Psoas muscle (tissue), 8 donors: Measurements from ENCODE around the gene DCAF4L1. TPM values are rescaled to one million over a fixed set of nuclear protein-coding genes. Genes with fewer than 3 reads are reported as not detected.

Experiments used
- ATAC-seq, 4 donors: fragments of 200-7000 bp; cut with Tn5 transposase; one replicate each; pipeline ENCODE4 v1.9.1; 2020; ENCODE audit warnings: moderate library complexity in 3 of 4, mild to moderate bottlenecking in 2 of 4
- DNase-seq, 2 donors: peaks; one replicate each; pipeline ENCODE4 v3.0.0-alpha.2; 2020
- H3K27ac ChIP-seq: fragments of 200-600 bp; one replicate; pipeline ENCODE4 v1.8.0; 2022
- H3K27me3 ChIP-seq, 3 donors: fragments of 200-600 bp in 1 of 3; one replicate each; pipeline versions ENCODE4 v1.6.1 to v1.8.0; 2013 to 2022; ENCODE audit warnings: low read length in 2 of 3, mild to moderate bottlenecking in 2 of 3, moderate library complexity in 1 of 3; ENCODE audit not compliant: insufficient read depth in 3 of 3
- H3K36me3 ChIP-seq, 2 donors: fragments of 200-600 bp in 1 of 2; one replicate each; pipeline versions ENCODE4 v1.6.1 to v1.8.0; 2013 to 2022; ENCODE audit warnings: low read depth in 1 of 2, mild to moderate bottlenecking in 1 of 2, moderate library complexity in 1 of 2; ENCODE audit not compliant: insufficient read depth in 1 of 2
- H3K4me1 ChIP-seq: fragments of 200-600 bp; one replicate; pipeline ENCODE4 v1.8.0; 2022
- H3K4me3 ChIP-seq: fragments of 200-600 bp; one replicate; pipeline ENCODE4 v1.8.0; 2022; ENCODE audit warnings: mild to moderate bottlenecking
- H3K9me3 ChIP-seq: fragments of 200-600 bp; one replicate; pipeline ENCODE4 v1.8.0; 2022
- CTCF ChIP-seq: fragments of 200-600 bp; IDR thresholded peaks from one replicate; pipeline ENCODE4 v1.8.0; 2022; ENCODE audit warnings: antibody characterized with exemption
- WGBS, 3 donors: extraction: QIAGEN DNeasy Blood & Tissue Kit; methylation state at CpG; one replicate each; pipeline versions ENCODE4 v1.1.6 to v1.1.7; 2013; 5-methylcytosine and 5-hydroxymethylcytosine counted together
- intact Hi-C, 2 donors: fragments of 100-400 bp; cut with DNase I; formaldehyde crosslinking; loops; one replicate each; pipeline versions ENCODE4 v1.11.0 to v1.14.2; 2022
- long read RNA-seq, 2 donors: library from polyadenylated mRNA; unstranded; transcript quantifications; one replicate each; pipeline ENCODE4 v2.0.0, GENCODE V29; 2021
- polyA plus RNA-seq, 3 donors: library from polyadenylated mRNA; stranded (reverse); fragments of 200-250 nt; gene quantifications; one replicate each; pipeline ENCODE4 v1.2.3, GENCODE V29; 2013
- total RNA-seq, 4 donors: library from RNA; stranded (reverse); fragmentation: NEBNext Ultra II Directional in 2 of 4; extraction: Animal tissue kit (Norgen Biotek cat#: 25700) in 2 of 4; gene quantifications; one replicate each; pipeline versions ENCODE4 v1.2.1 to v1.2.4, GENCODE V29; 2021 to 2023
- donor health status: healthy with polysubstance abuse.
- donor health status: DM: no; HTN: no; CAD: no; lungs with moderate emphysema.
- donor health status: Bipolar disorder and iron deficiency.
- donor health status: healthy.
- donor health status: DM: yes; HTN: yes; CAD: no.
- donor health status: DM: no; HTN: no; CAD: no.
- donor health status: DM: no; HTN: no; CAD: no.
- donor health status: DM: yes; HTN: yes; CAD: no.

The DCAF4L1 gene
- total RNA-seq (under 1 TPM; 0.19 to 0.75 (median 0.24) TPM), polyA plus RNA-seq (1 to 10 TPM in 1 of 3 donors, under 1 TPM in 2; 0.04 to 1.1 (median 0.39) TPM)
- long read RNA-seq, donor 1 = 0 reads
- long read RNA-seq, donor 2 = 0 reads

- intact Hi-C loops = no loop called here
- H3K36me3 ChIP-seq = no peaks in the 10 kb centered on the region
- no peaks in the 10 kb centered on the region for H3K4me1 ChIP-seq
- ATAC-seq (no peak), DNase-seq (no peak)
- H3K27me3 ChIP-seq = no peaks in the 10 kb centered on the region
- TF ChIP-seq CTCF = no peak
- H3K4me3 ChIP-seq = no peak within 1 kb of the TSS
- H3K9me3 ChIP-seq = no peaks in the 10 kb centered on the region
- no peak within 1 kb of the TSS for H3K27ac ChIP-seq
- WGBS, 3 donors = 81 to 90% (median 83%) methylated on average over 12 of the region's 12 CpGs
Measured at GRCh38 chr4:41981456-41981855, at the start of gene DCAF4L1. TSS of gene DCAF4L1 (plus strand) at chr4:41981756. CDS start at chr4:41981793, 37 bp downstream.

GRCh38 chr4:41932988-41933387, 48.6 kb upstream of the DCAF4L1 start:
- H3K27ac ChIP-seq = no peak overlapping the region
- H3K4me1 ChIP-seq = peaks cover 22% of the 10 kb centered on the region
- DNase-seq (no peak), ATAC-seq (no peak)
- TF ChIP-seq CTCF = no peak
- H3K27me3 ChIP-seq = no peaks in the 10 kb centered on the region
- intact Hi-C loops = no loop called here
- WGBS, 3 donors = 73 to 80% (median 74%) methylated on average over 3 of the region's 3 CpGs
- H3K9me3 ChIP-seq = no peaks in the 10 kb centered on the region
- no peaks in the 10 kb centered on the region for H3K36me3 ChIP-seq
- H3K4me3 ChIP-seq = no peak overlapping the region

- peaks cover 0 to 8% of the 10 kb centered on the region in 2 donors for H3K36me3 ChIP-seq
- no peak for ATAC-seq
- DNase-seq = no peak
- H3K4me1 ChIP-seq = peaks cover 32% of the 10 kb centered on the region
- no peak for TF ChIP-seq CTCF
- H3K27ac ChIP-seq = no peak overlapping the region
- no peaks in the 10 kb centered on the region for H3K9me3 ChIP-seq
- intact Hi-C loops = loop anchor here in 1 of 2 donors (2.0 kb wide), 1 partner anchor 57 kb away; the partner anchor contains the start of gene SLC30A9
- WGBS, 3 donors = 94 to 97% (median 95%) methylated on average over 10 of the region's 10 CpGs
- H3K27me3 ChIP-seq = no peaks in the 10 kb centered on the region
- H3K4me3 ChIP-seq = no peak overlapping the region
Measured at GRCh38 chr4:41933997-41934503, 47.5 kb upstream of the DCAF4L1 start.

- ATAC-seq = peak in 3 of 4 donors; percentile 1 to 9 (median 6)
- Histone ChIP-seq H3K4me3 (peak overlapping the region; percentile 92), H3K36me3 (peaks cover 0 to 12% of the 10 kb centered on the region in 2 donors), H3K27ac (peak overlapping the region; percentile 87), H3K27me3 (no peaks in the 10 kb centered on the region), H3K4me1 (peaks cover 34% of the 10 kb centered on the region), H3K9me3 (no peaks in the 10 kb centered on the region)
- intact Hi-C loops = loop anchor here in 1 of 2 donors (2.0 kb wide), 1 partner anchor 56 kb away; the partner anchor contains the start of gene SLC30A9
- DNase-seq = no peak
- 83 to 87% (median 86%) methylated on average over 9 of the region's 9 CpGs for WGBS, 3 donors
- no peak for TF ChIP-seq CTCF
Measured at GRCh38 chr4:41934514-41934900, 47.0 kb upstream of the DCAF4L1 start.
